OCI-LY1 (cell line): ENCODE data around the gene GLRA3.

Experiments used
- EZH2 ChIP-seq: fragments of 200-600 bp; sonication (generic), shearing (Covaris generic); IDR thresholded peaks from 2 replicates; pipeline ENCODE4 v1.8.0; 2017; ENCODE audit warnings: borderline replicate concordance, mixed run types, mild to moderate bottlenecking, antibody characterized with exemption, low read length, moderate library complexity, mixed read lengths
- TF ChIP-seq, protein P1 (sequence below): fragments of 200-600 bp; sonication (generic), shearing (Covaris generic); IDR thresholded peaks from 2 replicates; pipeline ENCODE4 v1.5.1; 2017; ENCODE audit warnings: mild to moderate bottlenecking, antibody characterized with exemption, low read length, moderate library complexity, mixed read lengths

DNA sequence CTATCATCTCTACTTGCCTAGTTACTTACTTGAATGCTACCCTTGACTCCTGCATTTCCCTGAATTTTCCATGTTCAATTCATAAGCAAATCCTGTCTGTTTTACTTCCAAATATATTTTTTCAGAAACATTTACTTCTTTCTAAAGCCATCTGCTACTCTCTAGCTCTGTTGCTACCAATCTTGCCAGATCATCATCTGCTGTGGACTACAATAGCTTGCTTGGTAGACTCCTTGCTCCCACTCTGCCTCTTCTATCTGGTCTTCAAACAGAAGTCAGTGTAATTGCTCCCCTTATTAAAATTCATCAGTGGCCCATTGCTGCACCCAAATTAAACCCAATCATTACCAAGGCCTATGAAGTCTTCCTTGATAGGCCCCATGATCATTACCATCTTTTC is 155.2 kb downstream of the GLRA3 start:
- TF ChIP-seq EZH2, result no peak
- TF ChIP-seq, protein P1, sequence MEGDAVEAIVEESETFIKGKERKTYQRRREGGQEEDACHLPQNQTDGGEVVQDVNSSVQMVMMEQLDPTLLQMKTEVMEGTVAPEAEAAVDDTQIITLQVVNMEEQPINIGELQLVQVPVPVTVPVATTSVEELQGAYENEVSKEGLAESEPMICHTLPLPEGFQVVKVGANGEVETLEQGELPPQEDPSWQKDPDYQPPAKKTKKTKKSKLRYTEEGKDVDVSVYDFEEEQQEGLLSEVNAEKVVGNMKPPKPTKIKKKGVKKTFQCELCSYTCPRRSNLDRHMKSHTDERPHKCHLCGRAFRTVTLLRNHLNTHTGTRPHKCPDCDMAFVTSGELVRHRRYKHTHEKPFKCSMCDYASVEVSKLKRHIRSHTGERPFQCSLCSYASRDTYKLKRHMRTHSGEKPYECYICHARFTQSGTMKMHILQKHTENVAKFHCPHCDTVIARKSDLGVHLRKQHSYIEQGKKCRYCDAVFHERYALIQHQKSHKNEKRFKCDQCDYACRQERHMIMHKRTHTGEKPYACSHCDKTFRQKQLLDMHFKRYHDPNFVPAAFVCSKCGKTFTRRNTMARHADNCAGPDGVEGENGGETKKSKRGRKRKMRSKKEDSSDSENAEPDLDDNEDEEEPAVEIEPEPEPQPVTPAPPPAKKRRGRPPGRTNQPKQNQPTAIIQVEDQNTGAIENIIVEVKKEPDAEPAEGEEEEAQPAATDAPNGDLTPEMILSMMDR, result no peak
